Caco-2 (cell line): ENCODE measurements around the gene FBXO24. TPM values are rescaled to one million over a fixed set of nuclear protein-coding genes. Genes with fewer than 3 reads are reported as not detected.

Experiments used
- BruUV-seq: library from RNA; stranded (reverse); fragments of 400-500 nt; replicated peaks from 2 replicates; lab custom pipeline; 2021; lab: Mats Ljungman, UMichigan
- CTCF ChIA-PET: fragments of 300-600 bp; sonication (Branson Sonifier 250); formaldehyde crosslinking; loops from one replicate; lab custom pipeline; 2022; ENCODE audit warnings: antibody characterized with exemption; lab: Charles Lee
- POLR2A ChIA-PET: fragments of 300-600 bp; sonication (Branson Sonifier 250); formaldehyde crosslinking; loops from one replicate; lab custom pipeline; 2022; ENCODE audit warnings: antibody characterized with exemption; lab: Charles Lee
- DNase-seq, 2 experiments: peaks; one replicate each; pipeline versions ENCODE4 v3.0.0 to v3.0.0-alpha.2; 2020 to 2022
- H3K27me3 ChIP-seq: replicated peaks from 2 replicates; pipeline ENCODE4 v1.6.0; 2011; ENCODE audit warnings: low read length; ENCODE audit not compliant: control insufficient read depth, insufficient read depth
- H3K36me3 ChIP-seq: 2 replicates; pipeline ENCODE4 v1.5.1; 2011; ENCODE audit warnings: low read length; ENCODE audit not compliant: control insufficient read depth, insufficient read depth
- H3K4me1 ChIP-seq: fragments of 250-450 bp; sonication (Bioruptor Pico); 2 replicates; pipeline ENCODE4 v1.5.1; 2020; ENCODE audit warnings: mild to moderate bottlenecking
- H3K4me3 ChIP-seq: 2 replicates; pipeline ENCODE4 v1.5.1; 2011; ENCODE audit warnings: low read depth, mild to moderate bottlenecking, control low read depth, low read length
- H3K9me3 ChIP-seq: fragments of 250-450 bp; sonication (Bioruptor Pico); 2 replicates; pipeline ENCODE4 v1.5.1; 2020; ENCODE audit warnings: mild to moderate bottlenecking, moderate library complexity
- H3K27ac Mint-ChIP-seq: one replicate; pipeline ENCODE4 v1.8.0; 2022; ENCODE audit warnings: mixed read lengths; ENCODE audit not compliant: unreplicated experiment
- H3K27me3 Mint-ChIP-seq: one replicate; pipeline ENCODE4 v1.8.0; 2022; ENCODE audit warnings: mixed read lengths; ENCODE audit not compliant: insufficient read depth, unreplicated experiment
- H3K36me3 Mint-ChIP-seq: one replicate; pipeline ENCODE4 v1.8.0; 2022; ENCODE audit warnings: mild to moderate bottlenecking, mixed read lengths; ENCODE audit not compliant: insufficient read depth, unreplicated experiment
- H3K4me1 Mint-ChIP-seq: one replicate; pipeline ENCODE4 v1.8.0; 2022; ENCODE audit warnings: low read depth, mixed read lengths; ENCODE audit not compliant: unreplicated experiment
- H3K4me3 Mint-ChIP-seq: one replicate; pipeline ENCODE4 v1.8.0; 2022; ENCODE audit warnings: mild to moderate bottlenecking, moderate library complexity, mixed read lengths; ENCODE audit not compliant: unreplicated experiment
- H3K9me3 Mint-ChIP-seq: one replicate; pipeline ENCODE4 v1.8.0; 2022; ENCODE audit warnings: mixed read lengths; ENCODE audit not compliant: unreplicated experiment
- intact Hi-C: fragments of 100-400 bp; cut with micrococcal nuclease; formaldehyde crosslinking; loops from one replicate; pipeline ENCODE4 v1.10.0; 2022; ENCODE audit not compliant: unreplicated experiment
- total RNA-seq: library from RNA; stranded (reverse); gene quantifications from 2 replicates; pipeline ENCODE4 v1.2.3, GENCODE V29; 2022
- TF ChIP-seq, protein P1 (sequence below), 2 experiments: fragments of 200-600 bp in 1 of 2; IDR thresholded peaks; 1 replicate in 1 of 2; 2 replicates in 1 of 2; pipeline versions ENCODE4 v1.5.1 to v1.8.0; 2011 to 2022; ENCODE audit warnings: antibody characterized with exemption in 1 of 2, control low read depth in 1 of 2, inconsistent platforms in 1 of 2, low read depth in 1 of 2, low read length in 1 of 2, mild to moderate bottlenecking in 1 of 2, moderate library complexity in 1 of 2; ENCODE audit not compliant: insufficient read depth in 1 of 2, severe bottlenecking in 1 of 2, unreplicated experiment in 1 of 2

The FBXO24 gene
- total RNA-seq, 1 experiment from 2014 or later, result 1.5 TPM

DNA sequence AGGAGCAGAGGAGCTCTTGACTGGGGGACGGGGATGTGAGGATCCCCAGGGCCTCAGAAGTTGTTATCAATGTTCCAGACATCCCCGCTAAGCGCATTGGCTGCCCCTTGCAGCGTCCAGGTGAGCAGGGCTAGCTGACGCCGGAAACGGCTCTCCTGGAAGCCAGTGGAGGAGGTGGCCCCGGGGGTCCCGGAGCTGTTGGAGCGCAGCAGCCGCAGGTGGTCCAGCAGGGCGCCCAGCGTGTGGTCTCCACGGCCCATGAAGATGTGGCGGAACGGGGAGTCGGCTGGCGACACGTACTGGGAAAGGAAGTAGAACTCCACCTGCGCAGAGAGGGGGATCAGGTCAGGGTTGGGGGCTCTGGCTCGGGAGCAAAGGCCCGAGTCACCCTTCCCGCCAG is 34.7 kb downstream of the FBXO24 start:
- Mint-ChIP-seq H3K27me3 (no peaks in the 10 kb centered on the region), H3K9me3 (no peaks in the 10 kb centered on the region), H3K4me3 (no peak overlapping the region), H3K36me3 (peaks cover 7% of the 10 kb centered on the region), H3K27ac (no peak overlapping the region), H3K4me1 (peaks cover 9% of the 10 kb centered on the region)
- intact Hi-C loops, result no loop called here
- DNase-seq, result no peak
- Histone ChIP-seq H3K9me3 (no peaks in the 10 kb centered on the region), H3K4me1 (no peaks in the 10 kb centered on the region), H3K36me3 (no peaks in the 10 kb centered on the region), H3K27me3 (no peaks in the 10 kb centered on the region), H3K4me3 (no peak overlapping the region)
- TF ChIP-seq, protein P1, sequence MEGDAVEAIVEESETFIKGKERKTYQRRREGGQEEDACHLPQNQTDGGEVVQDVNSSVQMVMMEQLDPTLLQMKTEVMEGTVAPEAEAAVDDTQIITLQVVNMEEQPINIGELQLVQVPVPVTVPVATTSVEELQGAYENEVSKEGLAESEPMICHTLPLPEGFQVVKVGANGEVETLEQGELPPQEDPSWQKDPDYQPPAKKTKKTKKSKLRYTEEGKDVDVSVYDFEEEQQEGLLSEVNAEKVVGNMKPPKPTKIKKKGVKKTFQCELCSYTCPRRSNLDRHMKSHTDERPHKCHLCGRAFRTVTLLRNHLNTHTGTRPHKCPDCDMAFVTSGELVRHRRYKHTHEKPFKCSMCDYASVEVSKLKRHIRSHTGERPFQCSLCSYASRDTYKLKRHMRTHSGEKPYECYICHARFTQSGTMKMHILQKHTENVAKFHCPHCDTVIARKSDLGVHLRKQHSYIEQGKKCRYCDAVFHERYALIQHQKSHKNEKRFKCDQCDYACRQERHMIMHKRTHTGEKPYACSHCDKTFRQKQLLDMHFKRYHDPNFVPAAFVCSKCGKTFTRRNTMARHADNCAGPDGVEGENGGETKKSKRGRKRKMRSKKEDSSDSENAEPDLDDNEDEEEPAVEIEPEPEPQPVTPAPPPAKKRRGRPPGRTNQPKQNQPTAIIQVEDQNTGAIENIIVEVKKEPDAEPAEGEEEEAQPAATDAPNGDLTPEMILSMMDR (IDR thresholded peaks at IDR 0.05; ENCODE audit: insufficient read depth in 1 of 2, low read depth in 1 of 2, low read length in 1 of 2, severe bottlenecking in 1 of 2, unreplicated experiment in 1 of 2), result no peak
- ChIA-PET CTCF (no interaction called here), POLR2A (no interaction called here)
- no TSS peak for BruUV-seq

DNA sequence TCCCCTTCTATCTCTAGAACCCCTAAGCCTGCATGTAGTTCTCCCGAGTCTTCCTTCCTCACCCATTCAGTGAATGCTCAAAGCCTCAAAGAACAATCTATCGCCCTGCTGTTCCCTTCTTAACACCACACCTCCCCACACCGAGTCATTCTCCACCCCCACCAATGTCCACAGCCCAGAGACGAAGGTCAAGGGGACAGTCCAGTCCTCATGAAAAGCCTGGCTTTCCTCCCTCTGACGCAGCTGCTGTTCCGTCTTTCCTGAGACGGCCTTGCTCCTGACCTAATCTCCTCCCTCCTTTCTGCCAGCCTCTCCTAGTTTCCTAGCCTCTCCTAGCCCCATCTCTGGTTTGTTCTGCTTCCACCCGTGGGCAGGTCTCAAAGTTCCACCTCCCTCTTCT is 35.4 kb downstream of the FBXO24 start:
- no peak overlapping the region for H3K4me3 ChIP-seq
- ChIA-PET CTCF (interaction anchor here (0.6 to 0.9 kb wide), 2 partner anchors 11 to 33 kb away, joined by 3 to 4 read pairs; no protein-coding TSS in a partner anchor), POLR2A (no interaction called here)
- Mint-ChIP-seq H3K9me3 (no peaks in the 10 kb centered on the region), H3K27me3 (no peaks in the 10 kb centered on the region), H3K4me1 (peaks cover 9% of the 10 kb centered on the region), H3K4me3 (no peak overlapping the region), H3K36me3 (peaks cover 7% of the 10 kb centered on the region), H3K27ac (no peak overlapping the region)
- TF ChIP-seq, protein P1 (IDR thresholded peaks at IDR 0.05; ENCODE audit: insufficient read depth in 1 of 2, low read depth in 1 of 2, low read length in 1 of 2, severe bottlenecking in 1 of 2, unreplicated experiment in 1 of 2), result no peak
- intact Hi-C loops, result no loop called here
- BruUV-seq, result no TSS peak
- no peaks in the 10 kb centered on the region for H3K9me3 ChIP-seq
- DNase-seq, result no peak
- no peaks in the 10 kb centered on the region for H3K27me3 ChIP-seq
- H3K36me3 ChIP-seq, result no peaks in the 10 kb centered on the region
- H3K4me1 ChIP-seq, result no peaks in the 10 kb centered on the region

GRCh38 chr7:100623951-100624824 is 38.1 kb downstream of the FBXO24 start:
- H3K9me3 Mint-ChIP-seq, result no peaks in the 10 kb centered on the region
- no peaks in the 10 kb centered on the region for H3K27me3 Mint-ChIP-seq
- intact Hi-C loops, result no loop called here
- CTCF ChIA-PET, result no interaction called here
- no peak overlapping the region for H3K27ac Mint-ChIP-seq
- Histone ChIP-seq H3K36me3 (no peaks in the 10 kb centered on the region), H3K4me1 (no peaks in the 10 kb centered on the region), H3K4me3 (no peak overlapping the region), H3K27me3 (no peaks in the 10 kb centered on the region), H3K9me3 (no peaks in the 10 kb centered on the region)
- DNase-seq, result no peak
- POLR2A ChIA-PET, result no interaction called here
- TF ChIP-seq, protein P1 (IDR thresholded peaks at IDR 0.05; ENCODE audit: insufficient read depth in 1 of 2, low read depth in 1 of 2, low read length in 1 of 2, severe bottlenecking in 1 of 2, unreplicated experiment in 1 of 2), result no peak
- no TSS peak for BruUV-seq
- no peak overlapping the region for H3K4me3 Mint-ChIP-seq
- peaks cover 9% of the 10 kb centered on the region for H3K4me1 Mint-ChIP-seq
- H3K36me3 Mint-ChIP-seq, result peaks cover 7% of the 10 kb centered on the region
